GM20431 (cell line): ENCODE measurements around the gene PDZD11.
"Not testable (repeated sequence)": the region's sequence is repeated elsewhere in the genome, so short reads cannot be mapped to it uniquely, and the experiment has no call there.

Experiments used
- in situ Hi-C: fragments of 300-500 bp; cut with MseI, MboI; formaldehyde crosslinking; loops from one replicate; pipeline ENCODE4 v1.15.0; 2020; ENCODE audit warnings: low sequenced_read_pairs; ENCODE audit not compliant: unreplicated experiment

The PDZD11 gene

GRCh38 chrX:70289793-70290770 lies at the start of gene PDZD11, which contains the start of gene KIF4A:
PDZD11 (minus strand) TSS chrX:70289927; CDS start chrX:70289341, 586 bp downstream.
KIF4A (plus strand) TSS chrX:70290104; CDS start chrX:70290459, 355 bp downstream.
- in situ Hi-C loops, result no loop called here

- in situ Hi-C loops, result no loop called here
Measured at GRCh38 chrX:70338290-70338689, 48.6 kb upstream of the PDZD11 start.

- in situ Hi-C loops, result no loop called here
Measured at GRCh38 chrX:70336767-70337166, 47.0 kb upstream of the PDZD11 start.

GRCh38 chrX:70332600-70332999 lies 42.9 kb upstream of the PDZD11 start:
- in situ Hi-C loops, result no loop called here

- in situ Hi-C loops, result no loop called here
Measured at GRCh38 chrX:70331161-70331560, 41.4 kb upstream of the PDZD11 start.

- in situ Hi-C loops, result no loop called here
Measured at GRCh38 chrX:70324326-70324725, 34.6 kb upstream of the PDZD11 start.

- in situ Hi-C loops, result not testable (repeated sequence)
Measured at GRCh38 chrX:70323628-70324027, 33.9 kb upstream of the PDZD11 start.

GRCh38 chrX:70322784-70323183 lies 33.1 kb upstream of the PDZD11 start:
- in situ Hi-C loops, result no loop called here

- in situ Hi-C loops, result no loop called here
Measured at GRCh38 chrX:70313503-70313902, 23.8 kb upstream of the PDZD11 start.

GRCh38 chrX:70301716-70302115 lies 12.0 kb upstream of the PDZD11 start:
- in situ Hi-C loops, result no loop called here

GRCh38 chrX:70293621-70294020 lies 3.9 kb upstream of the PDZD11 start:
- in situ Hi-C loops, result no loop called here

- in situ Hi-C loops, result no loop called here
Measured at GRCh38 chrX:70292788-70293187, 3.1 kb upstream of the PDZD11 start.

- in situ Hi-C loops, result no loop called here
Measured at GRCh38 chrX:70289168-70289792, 447 bp downstream of the PDZD11 start.

GRCh38 chrX:70281951-70282350 lies 7.8 kb downstream of the PDZD11 start, which contains the start of gene RAB41:
RAB41 (plus strand) TSS chrX:70282172; CDS start chrX:70282218, 46 bp downstream.
- in situ Hi-C loops, result no loop called here

- in situ Hi-C loops, result no loop called here
Measured at GRCh38 chrX:70280573-70280972, 9.2 kb downstream of the PDZD11 start.

- in situ Hi-C loops, result no loop called here
Measured at GRCh38 chrX:70279081-70279480, 10.6 kb downstream of the PDZD11 start.

GRCh38 chrX:70274029-70274428 lies 15.7 kb downstream of the PDZD11 start:
- in situ Hi-C loops, result not testable (repeated sequence)

- in situ Hi-C loops, result no loop called here
Measured at GRCh38 chrX:70268034-70268433, 21.7 kb downstream of the PDZD11 start, which contains the start of gene ARR3. ARR3 (plus strand) TSS chrX:70268334; CDS start chrX:70269386, 1,052 bp downstream.

- in situ Hi-C loops, result no loop called here
Measured at GRCh38 chrX:70264784-70265183, 24.9 kb downstream of the PDZD11 start.

GRCh38 chrX:70262952-70263567 lies 26.7 kb downstream of the PDZD11 start:
- in situ Hi-C loops, result no loop called here
